ENCODE measurements around the gene MTOR. TPM values are rescaled to one million over a fixed set of nuclear protein-coding genes. Genes with fewer than 3 reads are reported as not detected.

Gene MTOR
- total and polyA plus RNA-seq, 2 experiments from 2014 or later = 17.2 to 37.7 TPM

DNA sequence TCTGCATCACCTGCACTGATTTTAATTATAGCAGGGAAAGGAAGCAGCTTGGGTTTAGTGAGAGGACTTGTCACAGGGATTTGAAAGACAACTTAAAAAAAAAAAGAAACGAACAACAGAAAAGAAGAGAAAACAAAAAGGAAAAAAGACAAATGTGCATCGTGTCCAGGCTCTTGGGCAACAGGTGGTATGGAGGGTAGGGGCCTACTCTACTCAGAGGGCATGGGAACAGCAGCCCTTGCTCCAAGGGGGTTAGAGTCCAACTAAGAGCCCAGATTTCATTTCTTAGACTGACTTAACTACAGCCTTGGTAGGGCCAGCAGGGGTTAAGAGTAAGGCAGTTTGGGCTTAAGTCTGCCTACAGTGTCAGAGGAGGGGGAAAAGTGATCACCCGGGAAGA lies 147.4 kb downstream of the MTOR start:
- no peak for DNase-seq (ENCODE audit: low spot score)
- no peaks in the 10 kb centered on the region for H3K36me3 ChIP-seq (replicated peaks; ENCODE audit: insufficient read depth, low read depth)

DNA sequence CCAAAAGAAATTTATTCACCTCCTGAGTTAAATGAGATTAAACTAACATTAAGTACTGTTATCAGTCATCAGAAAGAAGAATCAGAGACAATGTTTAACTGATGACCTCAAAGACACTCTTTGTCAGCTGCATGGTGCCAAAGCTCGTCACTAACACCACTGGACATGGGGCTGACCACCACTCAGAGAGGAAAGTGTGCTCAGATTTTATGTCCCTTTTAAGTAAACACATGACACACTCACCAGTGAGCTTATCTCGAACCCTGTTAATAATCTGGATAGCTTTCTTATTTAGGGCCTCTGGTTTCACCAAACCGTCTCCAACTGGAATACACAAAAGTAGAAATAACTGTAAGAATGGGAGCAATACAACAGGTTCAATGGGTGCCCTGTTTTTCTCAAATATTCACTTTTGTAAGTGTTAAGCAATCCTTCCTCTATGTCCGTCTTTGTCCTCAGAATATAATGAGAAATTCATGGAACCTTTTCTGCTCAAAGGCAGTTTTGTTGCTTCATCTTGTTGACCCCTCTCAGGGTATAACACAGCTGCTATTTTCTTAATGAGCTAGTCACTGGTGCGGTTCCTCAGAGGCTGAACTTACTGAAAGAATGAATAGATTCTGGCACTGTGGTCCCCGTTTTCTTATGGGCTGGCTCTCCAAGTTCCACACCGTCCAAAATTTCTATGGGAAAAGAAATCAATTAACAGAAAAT lies 153.1 kb downstream of the MTOR start:
- no peak overlapping the region for H3K4me2 ChIP-seq
- H3K9me2 ChIP-seq (replicated peaks; ENCODE audit: insufficient read depth) = no peaks in the 10 kb centered on the region
- H2AFZ ChIP-seq = no peak overlapping the region
- DNase-seq (ENCODE audit: low spot score) = no peak
- no peak overlapping the region for H3K27ac ChIP-seq
- H3K36me3 ChIP-seq (replicated peaks; ENCODE audit: insufficient read depth, low read depth) = no peaks in the 10 kb centered on the region
- H4K20me1 ChIP-seq (ENCODE audit: insufficient read depth, poor library complexity, severe bottlenecking) = no peaks in the 10 kb centered on the region
- no peak overlapping the region for H3K4me3 ChIP-seq
- no peaks in the 10 kb centered on the region for H3K9me3 ChIP-seq (ENCODE audit: low read depth)
- WGBS (ENCODE audit: low lambda C conversion rate, missing lambda C conversion rate) = 82% methylated on average over 7 of the region's 7 CpGs
- no peaks in the 10 kb centered on the region for H3K4me1 ChIP-seq (ENCODE audit: insufficient read depth)
- no peaks in the 10 kb centered on the region for H3K79me2 ChIP-seq
- no peaks in the 10 kb centered on the region for H3K27me3 ChIP-seq
- TF ChIP-seq EZH2 (IDR thresholded peaks at IDR 0.05; ENCODE audit: borderline replicate concordance) (no peak), EZH2phosphoT487 (IDR thresholded peaks at IDR 0.05; ENCODE audit: low read depth, severe bottlenecking, unreplicated experiment) (no peak)
- TF ChIP-seq, protein P1, sequence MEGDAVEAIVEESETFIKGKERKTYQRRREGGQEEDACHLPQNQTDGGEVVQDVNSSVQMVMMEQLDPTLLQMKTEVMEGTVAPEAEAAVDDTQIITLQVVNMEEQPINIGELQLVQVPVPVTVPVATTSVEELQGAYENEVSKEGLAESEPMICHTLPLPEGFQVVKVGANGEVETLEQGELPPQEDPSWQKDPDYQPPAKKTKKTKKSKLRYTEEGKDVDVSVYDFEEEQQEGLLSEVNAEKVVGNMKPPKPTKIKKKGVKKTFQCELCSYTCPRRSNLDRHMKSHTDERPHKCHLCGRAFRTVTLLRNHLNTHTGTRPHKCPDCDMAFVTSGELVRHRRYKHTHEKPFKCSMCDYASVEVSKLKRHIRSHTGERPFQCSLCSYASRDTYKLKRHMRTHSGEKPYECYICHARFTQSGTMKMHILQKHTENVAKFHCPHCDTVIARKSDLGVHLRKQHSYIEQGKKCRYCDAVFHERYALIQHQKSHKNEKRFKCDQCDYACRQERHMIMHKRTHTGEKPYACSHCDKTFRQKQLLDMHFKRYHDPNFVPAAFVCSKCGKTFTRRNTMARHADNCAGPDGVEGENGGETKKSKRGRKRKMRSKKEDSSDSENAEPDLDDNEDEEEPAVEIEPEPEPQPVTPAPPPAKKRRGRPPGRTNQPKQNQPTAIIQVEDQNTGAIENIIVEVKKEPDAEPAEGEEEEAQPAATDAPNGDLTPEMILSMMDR (IDR thresholded peaks at IDR 0.05; ENCODE audit: poor library complexity) = no peak

More for the DNA sequence above, 147.4 kb downstream of the MTOR start:
- Histone ChIP-seq H3K27me3 (no peaks in the 10 kb centered on the region), H2AFZ (no peak overlapping the region), H3K27ac (no peak overlapping the region), H3K4me3 (no peak overlapping the region), H3K4me1 (ENCODE audit: insufficient read depth) (no peaks in the 10 kb centered on the region), H4K20me1 (ENCODE audit: insufficient read depth, poor library complexity, severe bottlenecking) (peaks cover 3% of the 10 kb centered on the region), H3K9me2 (replicated peaks; ENCODE audit: insufficient read depth) (no peaks in the 10 kb centered on the region), H3K79me2 (no peaks in the 10 kb centered on the region), H3K9me3 (ENCODE audit: low read depth) (no peaks in the 10 kb centered on the region), H3K4me2 (no peak overlapping the region)
- TF ChIP-seq, protein P1 (IDR thresholded peaks at IDR 0.05; ENCODE audit: poor library complexity) = no peak
- TF ChIP-seq EZH2 (IDR thresholded peaks at IDR 0.05; ENCODE audit: borderline replicate concordance) (no peak), EZH2phosphoT487 (IDR thresholded peaks at IDR 0.05; ENCODE audit: low read depth, severe bottlenecking, unreplicated experiment) (no peak)
- WGBS (ENCODE audit: low lambda C conversion rate, missing lambda C conversion rate) = 92% methylated on average over 3 of the region's 3 CpGs

DNA sequence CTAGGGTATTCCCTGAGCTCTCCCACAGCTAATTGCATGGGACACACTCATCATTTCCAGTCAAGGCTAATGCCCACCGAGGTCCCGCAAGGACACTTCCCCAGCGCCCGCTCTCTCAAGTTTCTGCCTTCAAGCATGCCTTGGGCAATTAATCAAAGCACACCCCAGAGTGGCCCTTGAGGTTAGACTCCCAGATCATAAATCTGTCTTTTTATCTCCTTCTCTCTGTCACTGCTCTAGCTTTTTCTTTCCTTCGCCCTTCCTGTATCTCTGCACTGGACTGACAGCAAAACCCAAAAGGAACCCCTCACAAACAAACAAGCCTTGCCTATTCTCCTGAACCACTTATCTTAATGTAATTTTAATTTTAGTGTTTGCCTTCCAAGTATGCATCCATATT lies 154.8 kb downstream of the MTOR start:
- H2AFZ ChIP-seq = no peak overlapping the region
- no peaks in the 10 kb centered on the region for H3K36me3 ChIP-seq (replicated peaks; ENCODE audit: insufficient read depth, low read depth)
- no peaks in the 10 kb centered on the region for H3K4me1 ChIP-seq (ENCODE audit: insufficient read depth)
- H3K27ac ChIP-seq = no peak overlapping the region
- TF ChIP-seq, protein P1 (IDR thresholded peaks at IDR 0.05; ENCODE audit: poor library complexity) = no peak
- TF ChIP-seq EZH2phosphoT487 (IDR thresholded peaks at IDR 0.05; ENCODE audit: low read depth, severe bottlenecking, unreplicated experiment) (no peak), EZH2 (IDR thresholded peaks at IDR 0.05; ENCODE audit: borderline replicate concordance) (no peak)
- H3K4me2 ChIP-seq = no peak overlapping the region
- no peak for DNase-seq (ENCODE audit: low spot score)
- no peaks in the 10 kb centered on the region for H3K9me3 ChIP-seq (ENCODE audit: low read depth)
- H3K79me2 ChIP-seq = no peaks in the 10 kb centered on the region
- no peaks in the 10 kb centered on the region for H3K27me3 ChIP-seq
- 95% methylated on average over 5 of the region's 5 CpGs for WGBS (ENCODE audit: low lambda C conversion rate, missing lambda C conversion rate)
- no peak overlapping the region for H3K4me3 ChIP-seq
- H3K9me2 ChIP-seq (replicated peaks; ENCODE audit: insufficient read depth) = no peaks in the 10 kb centered on the region
- H4K20me1 ChIP-seq (ENCODE audit: insufficient read depth, poor library complexity, severe bottlenecking) = no peaks in the 10 kb centered on the region
